Calu3 (cell line): ENCODE results near the gene PCBD2. TPM values are rescaled to one million over a fixed set of nuclear protein-coding genes. Genes with fewer than 3 reads are reported as not detected.
A peak's percentile ranks its signal among the peaks of the same experiment; 100 is the strongest.

ENCODE experiments used
- BruUV-seq: library from RNA; stranded (reverse); fragments of 400-500 nt; replicated peaks from 2 replicates; lab custom pipeline; 2021; lab: Mats Ljungman, UMichigan
- CTCF ChIA-PET: fragments of 300-600 bp; sonication (Branson Sonifier 250); formaldehyde crosslinking; loops from one replicate; lab custom pipeline; 2022; ENCODE audit warnings: antibody characterized with exemption; lab: Charles Lee
- DNase-seq: peaks from one replicate; pipeline ENCODE4 v3.0.0; 2022
- H3K27ac Mint-ChIP-seq: one replicate; pipeline ENCODE4 v1.8.0; 2022; ENCODE audit warnings: mixed read lengths; ENCODE audit not compliant: unreplicated experiment
- H3K27me3 Mint-ChIP-seq: one replicate; pipeline ENCODE4 v1.8.0; 2022; ENCODE audit warnings: mixed read lengths; ENCODE audit not compliant: unreplicated experiment
- H3K36me3 Mint-ChIP-seq: one replicate; pipeline ENCODE4 v1.8.0; 2022; ENCODE audit warnings: mild to moderate bottlenecking, moderate library complexity, mixed read lengths; ENCODE audit not compliant: insufficient read depth, unreplicated experiment
- H3K4me1 Mint-ChIP-seq: one replicate; pipeline ENCODE4 v1.8.0; 2022; ENCODE audit warnings: mild to moderate bottlenecking, low read depth, mixed read lengths; ENCODE audit not compliant: unreplicated experiment
- H3K4me3 Mint-ChIP-seq: one replicate; pipeline ENCODE4 v1.8.0; 2022; ENCODE audit warnings: mild to moderate bottlenecking, low read depth, moderate library complexity, mixed read lengths; ENCODE audit not compliant: unreplicated experiment
- H3K9me3 Mint-ChIP-seq: one replicate; pipeline ENCODE4 v1.8.0; 2022; ENCODE audit warnings: low read depth, mixed read lengths; ENCODE audit not compliant: unreplicated experiment
- intact Hi-C: fragments of 100-400 bp; cut with micrococcal nuclease; formaldehyde crosslinking; loops from one replicate; pipeline ENCODE4 v1.10.0; 2022; ENCODE audit not compliant: unreplicated experiment
- total RNA-seq: library from RNA; stranded (reverse); gene quantifications from 2 replicates; pipeline ENCODE4 v1.2.3, GENCODE V29; 2022
- TF ChIP-seq, protein P1 (sequence below): fragments of 200-600 bp; IDR thresholded peaks from one replicate; pipeline ENCODE4 v1.8.0; 2022; ENCODE audit warnings: antibody characterized with exemption; ENCODE audit not compliant: unreplicated experiment

The PCBD2 gene
- total RNA-seq, 1 experiment from 2014 or later = 18.1 TPM

DNA sequence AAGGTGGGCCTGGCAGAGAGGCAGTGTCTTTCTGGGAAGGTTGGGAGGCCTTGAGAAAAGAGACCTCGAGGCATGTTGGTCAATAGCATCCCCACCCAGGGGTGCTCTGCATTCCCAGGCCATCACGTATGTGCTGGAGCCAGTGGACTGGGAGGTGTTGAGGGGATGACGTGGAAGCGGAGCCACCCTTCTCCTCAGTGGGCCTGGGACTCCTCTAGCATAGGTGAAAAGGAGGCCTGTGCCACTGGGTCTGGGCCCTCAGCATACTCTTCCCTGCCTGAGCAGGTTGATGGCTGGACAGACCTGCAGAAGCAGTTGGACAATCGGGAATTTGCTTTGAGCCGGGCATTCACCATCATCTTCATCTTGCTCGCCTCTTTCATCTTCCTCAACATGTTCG, 103.6 kb downstream of the PCBD2 start:
- intact Hi-C loops = no loop called here
- H3K9me3 Mint-ChIP-seq = no peaks in the 10 kb centered on the region
- no TSS peak for BruUV-seq
- no peak for DNase-seq
- no peak overlapping the region for H3K27ac Mint-ChIP-seq
- peaks cover 11% of the 10 kb centered on the region for H3K4me1 Mint-ChIP-seq
- TF ChIP-seq, protein P1, sequence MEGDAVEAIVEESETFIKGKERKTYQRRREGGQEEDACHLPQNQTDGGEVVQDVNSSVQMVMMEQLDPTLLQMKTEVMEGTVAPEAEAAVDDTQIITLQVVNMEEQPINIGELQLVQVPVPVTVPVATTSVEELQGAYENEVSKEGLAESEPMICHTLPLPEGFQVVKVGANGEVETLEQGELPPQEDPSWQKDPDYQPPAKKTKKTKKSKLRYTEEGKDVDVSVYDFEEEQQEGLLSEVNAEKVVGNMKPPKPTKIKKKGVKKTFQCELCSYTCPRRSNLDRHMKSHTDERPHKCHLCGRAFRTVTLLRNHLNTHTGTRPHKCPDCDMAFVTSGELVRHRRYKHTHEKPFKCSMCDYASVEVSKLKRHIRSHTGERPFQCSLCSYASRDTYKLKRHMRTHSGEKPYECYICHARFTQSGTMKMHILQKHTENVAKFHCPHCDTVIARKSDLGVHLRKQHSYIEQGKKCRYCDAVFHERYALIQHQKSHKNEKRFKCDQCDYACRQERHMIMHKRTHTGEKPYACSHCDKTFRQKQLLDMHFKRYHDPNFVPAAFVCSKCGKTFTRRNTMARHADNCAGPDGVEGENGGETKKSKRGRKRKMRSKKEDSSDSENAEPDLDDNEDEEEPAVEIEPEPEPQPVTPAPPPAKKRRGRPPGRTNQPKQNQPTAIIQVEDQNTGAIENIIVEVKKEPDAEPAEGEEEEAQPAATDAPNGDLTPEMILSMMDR = no peak
- H3K4me3 Mint-ChIP-seq = no peak overlapping the region
- H3K36me3 Mint-ChIP-seq = no peaks in the 10 kb centered on the region
- H3K27me3 Mint-ChIP-seq = no peaks in the 10 kb centered on the region
- CTCF ChIA-PET = no interaction called here

DNA sequence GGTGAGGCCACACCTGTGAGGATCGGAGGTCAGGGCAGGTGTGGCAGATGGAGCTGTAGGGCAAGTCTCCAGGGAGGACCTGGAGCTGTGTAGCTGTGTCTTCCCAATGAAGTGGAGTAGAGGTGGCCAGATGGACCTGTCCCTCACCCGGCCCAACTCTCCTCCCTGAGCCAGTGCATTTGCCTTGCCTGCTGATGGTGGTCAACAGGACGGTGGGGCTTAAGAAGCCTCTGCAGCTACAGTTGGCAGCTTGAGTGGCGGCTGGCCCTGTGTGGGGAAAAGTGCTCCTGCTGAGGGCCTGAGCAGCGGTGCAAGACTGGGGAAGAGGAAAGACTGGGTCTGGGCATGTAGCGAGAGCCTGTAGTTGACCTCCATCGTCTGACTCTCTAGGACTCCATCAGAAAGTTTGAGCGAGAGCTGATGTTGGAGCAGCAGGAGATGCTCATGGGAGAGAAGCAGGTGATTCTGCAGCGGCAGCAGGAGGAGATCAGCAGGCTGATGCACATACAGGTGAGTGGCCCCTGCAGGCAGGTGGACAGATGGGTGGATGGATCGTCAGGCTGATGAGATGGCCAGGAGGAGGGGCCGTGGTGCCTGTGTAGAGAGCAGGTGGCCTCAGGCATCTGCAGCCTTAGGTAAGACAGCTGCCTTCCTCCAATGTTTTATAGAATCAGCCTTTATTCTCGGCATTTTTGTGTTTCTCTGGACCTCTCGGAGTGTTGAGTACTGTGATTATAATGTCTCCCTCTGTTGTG, 104.2 kb downstream of the PCBD2 start:
- no peak overlapping the region for H3K27ac Mint-ChIP-seq
- no peaks in the 10 kb centered on the region for H3K9me3 Mint-ChIP-seq
- H3K36me3 Mint-ChIP-seq = no peaks in the 10 kb centered on the region
- TF ChIP-seq, protein P1 = no peak
- CTCF ChIA-PET = no interaction called here
- DNase-seq = no peak
- H3K4me1 Mint-ChIP-seq = peaks cover 8% of the 10 kb centered on the region
- no TSS peak for BruUV-seq
- H3K27me3 Mint-ChIP-seq = no peaks in the 10 kb centered on the region
- intact Hi-C loops = no loop called here
- no peak overlapping the region for H3K4me3 Mint-ChIP-seq

DNA sequence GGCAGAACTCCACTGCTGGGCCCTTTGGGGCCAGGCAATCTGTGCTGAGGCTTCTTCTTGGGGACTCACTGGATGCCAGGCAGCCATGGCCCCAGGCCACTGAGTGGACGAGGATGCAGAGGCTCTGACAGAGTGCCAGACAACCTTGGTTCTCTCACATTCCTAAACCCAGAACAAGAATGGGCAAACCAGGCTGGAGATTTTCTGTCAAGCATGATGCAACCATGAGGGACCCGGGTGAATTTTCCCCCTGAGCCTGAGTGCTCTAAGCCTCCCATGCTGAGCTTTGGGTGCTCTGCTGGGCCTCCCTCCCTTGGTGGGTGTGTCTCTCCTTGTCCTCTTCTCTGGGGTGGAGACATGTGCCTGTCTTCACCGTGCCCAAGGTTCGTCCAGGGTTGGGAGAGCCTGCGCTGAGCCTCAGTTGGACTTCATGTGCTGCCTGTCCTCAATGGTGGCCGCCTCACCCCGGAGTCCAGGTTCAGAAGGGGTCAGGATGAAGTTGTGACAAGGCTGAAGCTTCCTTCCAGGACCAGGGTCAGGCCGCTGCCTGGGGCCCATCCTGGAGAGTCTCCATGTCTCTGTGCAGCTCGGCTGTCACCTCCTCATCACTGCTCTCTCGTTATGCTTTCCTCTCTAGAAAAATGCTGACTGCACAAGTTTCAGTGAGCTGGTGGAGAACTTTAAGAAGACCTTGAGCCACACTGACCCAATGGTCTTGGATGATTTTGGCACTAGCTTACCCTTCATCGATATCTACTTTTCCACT, 105.0 kb downstream of the PCBD2 start:
- TF ChIP-seq, protein P1 = no peak
- H3K4me3 Mint-ChIP-seq = no peak overlapping the region
- DNase-seq = no peak
- H3K36me3 Mint-ChIP-seq = no peaks in the 10 kb centered on the region
- H3K27me3 Mint-ChIP-seq = no peaks in the 10 kb centered on the region
- intact Hi-C loops = no loop called here
- CTCF ChIA-PET = interaction anchor here (1.2 to 1.9 kb wide), 2 partner anchors 177 to 182 kb away, joined by 3 to 5 read pairs; no protein-coding TSS in a partner anchor
- H3K9me3 Mint-ChIP-seq = no peaks in the 10 kb centered on the region
- no TSS peak for BruUV-seq
- no peak overlapping the region for H3K27ac Mint-ChIP-seq
- peaks cover 6% of the 10 kb centered on the region for H3K4me1 Mint-ChIP-seq

DNA sequence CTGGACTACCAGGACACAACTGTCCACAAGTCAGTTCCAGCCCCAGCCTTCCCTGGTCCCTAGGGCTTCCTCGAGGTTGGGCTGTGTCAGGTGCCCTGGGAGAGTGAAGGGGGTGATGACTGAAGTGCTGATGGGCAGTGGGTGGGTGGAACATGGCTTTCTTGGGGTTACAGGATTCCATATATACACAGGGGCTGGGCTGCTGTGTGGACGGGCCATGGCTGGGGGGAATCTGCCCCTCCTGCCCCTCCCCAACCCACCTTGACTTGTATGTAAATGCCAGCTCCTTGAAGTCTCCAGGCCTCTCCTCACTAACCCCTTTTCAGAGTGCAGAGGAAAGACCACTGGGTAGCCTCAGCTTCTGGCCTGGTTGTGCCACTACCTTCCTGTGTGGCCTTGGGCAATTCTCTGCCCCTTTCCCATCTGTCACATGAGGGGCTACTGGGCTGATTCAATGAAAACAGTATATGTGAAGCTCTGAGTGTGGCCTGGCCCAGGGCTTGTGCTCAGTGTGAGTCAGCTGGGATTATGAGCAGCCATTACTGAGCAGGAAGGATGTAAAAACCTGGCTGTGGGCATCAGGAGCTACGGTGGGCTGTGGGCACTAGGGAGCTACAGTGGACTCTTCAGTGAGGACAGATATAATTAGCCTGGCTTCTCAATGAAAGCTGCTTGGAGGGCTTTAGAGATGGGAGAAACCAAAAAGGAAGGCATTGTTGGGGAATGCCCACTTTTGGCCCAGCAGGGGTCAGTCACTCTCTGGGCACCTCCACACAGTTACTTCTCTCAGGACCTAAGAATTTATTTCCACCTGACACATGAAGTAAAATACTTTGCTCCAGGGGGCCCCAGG, 105.8 kb downstream of the PCBD2 start:
- no peaks in the 10 kb centered on the region for H3K36me3 Mint-ChIP-seq
- CTCF ChIA-PET = interaction anchor here (0.6 to 1.9 kb wide), 3 partner anchors 102 to 181 kb away, joined by 3 to 5 read pairs (median 5); no protein-coding TSS in a partner anchor
- H3K9me3 Mint-ChIP-seq = no peaks in the 10 kb centered on the region
- H3K4me3 Mint-ChIP-seq = no peak overlapping the region
- TF ChIP-seq, protein P1 = peak; percentile 50
- H3K27me3 Mint-ChIP-seq = no peaks in the 10 kb centered on the region
- BruUV-seq = no TSS peak
- H3K27ac Mint-ChIP-seq = no peak overlapping the region
- DNase-seq = peak; percentile 30
- intact Hi-C loops = loop anchor here (1.0 kb wide), 1 partner anchor 181 kb away; no protein-coding TSS in a partner anchor
- H3K4me1 Mint-ChIP-seq = peaks cover 6% of the 10 kb centered on the region
